Transverse colon (tissue), 4 donors: ENCODE measurements around the gene MRGPRD.

ENCODE experiments used
- CTCF ChIP-seq, 5 experiments: fragments of 200-600 bp in 3 of 5; fragments of 450-650 bp in 2 of 5; sonication (generic) in 3 of 5; IDR thresholded peaks; 1 replicate in 2 of 5; 2 replicates in 3 of 5; pipeline ENCODE4 v1.5.1; 2016 to 2017; ENCODE audit warnings: antibody characterized with exemption in 5 of 5, inconsistent platforms in 3 of 5, mild to moderate bottlenecking in 2 of 5, moderate library complexity in 1 of 5
- EP300 ChIP-seq: sonication (generic); formaldehyde crosslinking; IDR thresholded peaks from one replicate; pipeline ENCODE4 v1.6.1; 2017; ENCODE audit warnings: antibody characterized with exemption, low read depth
- POLR2A ChIP-seq: fragments of 450-650 bp; IDR thresholded peaks from one replicate; pipeline ENCODE4 v1.6.1; 2016; ENCODE audit warnings: antibody characterized with exemption, mild to moderate bottlenecking, moderate library complexity
- POLR2AphosphoS5 ChIP-seq, 3 donors: sonication (generic); formaldehyde crosslinking; IDR thresholded peaks; one replicate each; pipeline ENCODE4 v1.6.1; 2016; ENCODE audit warnings: antibody characterized with exemption in 3 of 3

- TF ChIP-seq CTCF (IDR thresholded peaks at IDR 0.05), result no peak
- TF ChIP-seq POLR2AphosphoS5 (IDR thresholded peaks at IDR 0.05), result peak; percentile 74 to 87 (median 84)
- TF ChIP-seq EP300, result no peak
- TF ChIP-seq POLR2A, result no peak
These were observed 33.5 kb upstream of the MRGPRD start for GRCh38 chr11:69014084-69014851.
